H9 (cell line): ENCODE data around the gene HHEX. TPM values are rescaled to one million over a fixed set of nuclear protein-coding genes. Genes with fewer than 3 reads are reported as not detected.
A peak's percentile ranks its signal among the peaks of the same experiment; 100 is the strongest.

Experiments
- DNase-seq: peaks from one replicate; pipeline ENCODE4 v3.0.0-alpha.2; 2017
- H2AFZ ChIP-seq: one replicate; pipeline ENCODE4 v1.6.1; 2013; ENCODE audit warnings: mild to moderate bottlenecking, low read length, control low read depth, moderate library complexity
- H2AK5ac ChIP-seq: 2 replicates; pipeline ENCODE4 v1.6.1; 2013; ENCODE audit warnings: low read length, control low read depth, mixed read lengths; ENCODE audit not compliant: insufficient read length
- H2BK120ac ChIP-seq: one replicate; pipeline ENCODE4 v1.6.1; 2013; ENCODE audit warnings: low read depth, mild to moderate bottlenecking, low read length, control low read depth, inconsistent platforms; ENCODE audit not compliant: poor library complexity, severe bottlenecking
- H2BK12ac ChIP-seq: 2 replicates; pipeline ENCODE4 v1.6.1; 2013; ENCODE audit warnings: low read length, control low read depth, mixed read lengths, low read depth; ENCODE audit not compliant: insufficient read length
- H2BK15ac ChIP-seq: 2 replicates; pipeline ENCODE4 v1.6.1; 2013; ENCODE audit warnings: low read depth, low read length, control low read depth
- H2BK20ac ChIP-seq: one replicate; pipeline ENCODE4 v1.6.1; 2013; ENCODE audit warnings: low read depth, mild to moderate bottlenecking, low read length, control low read depth, inconsistent platforms; ENCODE audit not compliant: poor library complexity, severe bottlenecking
- H2BK5ac ChIP-seq: 2 replicates; pipeline ENCODE4 v1.6.1; 2013; ENCODE audit warnings: low read length, control low read depth, mixed read lengths; ENCODE audit not compliant: insufficient read length
- H3K14ac ChIP-seq: 2 replicates; pipeline ENCODE4 v1.6.1; 2013; ENCODE audit warnings: low read length, control low read depth; ENCODE audit not compliant: insufficient read depth
- H3K18ac ChIP-seq: 2 replicates; pipeline ENCODE4 v1.6.1; 2013; ENCODE audit warnings: low read depth, mild to moderate bottlenecking, mixed read lengths, low read length, control low read depth; ENCODE audit not compliant: insufficient read length
- H3K23ac ChIP-seq: 2 replicates; pipeline ENCODE4 v1.6.1; 2013; ENCODE audit warnings: low read length, control low read depth, mixed read lengths, low read depth; ENCODE audit not compliant: insufficient read length
- H3K23me2 ChIP-seq: 2 replicates; pipeline ENCODE4 v1.6.1; 2013; ENCODE audit warnings: low read depth, mild to moderate bottlenecking, mixed read lengths, low read length, control low read depth; ENCODE audit not compliant: insufficient read length, poor library complexity, severe bottlenecking
- H3K27ac ChIP-seq: 2 replicates; pipeline ENCODE4 v1.5.1; 2013; ENCODE audit warnings: low read length, control low read depth, mixed read lengths, low read depth; ENCODE audit not compliant: insufficient read length
- H3K27me3 ChIP-seq: 2 replicates; pipeline ENCODE4 v1.6.1; 2013; ENCODE audit warnings: low read length, control low read depth, inconsistent platforms; ENCODE audit not compliant: insufficient read depth
- H3K4ac ChIP-seq: 2 replicates; pipeline ENCODE4 v1.6.1; 2013; ENCODE audit warnings: low read depth, mild to moderate bottlenecking, control low read depth, inconsistent platforms, low read length, moderate library complexity
- H3K4me1 ChIP-seq: 2 replicates; pipeline ENCODE4 v1.6.1; 2013; ENCODE audit warnings: low read length, control low read depth, inconsistent platforms; ENCODE audit not compliant: insufficient read depth
- H3K4me2 ChIP-seq: 2 replicates; pipeline ENCODE4 v1.6.1; 2013; ENCODE audit warnings: low read length, control low read depth, mixed read lengths; ENCODE audit not compliant: insufficient read length, insufficient read depth
- H3K56ac ChIP-seq: 2 replicates; pipeline ENCODE4 v1.6.1; 2013; ENCODE audit warnings: low read depth, mild to moderate bottlenecking, mixed read lengths, low read length, control low read depth; ENCODE audit not compliant: insufficient read length
- H3K79me1 ChIP-seq: 2 replicates; pipeline ENCODE4 v1.6.1; 2013; ENCODE audit warnings: low read depth, mild to moderate bottlenecking, moderate library complexity, low read length, control low read depth, inconsistent platforms; ENCODE audit not compliant: insufficient read depth, poor library complexity, severe bottlenecking
- H3K79me2 ChIP-seq: 2 replicates; pipeline ENCODE4 v1.6.1; 2013; ENCODE audit warnings: low read length, control low read depth, inconsistent platforms; ENCODE audit not compliant: insufficient read depth
- H3K9ac ChIP-seq: 2 replicates; pipeline ENCODE4 v1.6.1; 2013; ENCODE audit warnings: low read length, control low read depth, mixed read lengths; ENCODE audit not compliant: insufficient read length; ENCODE audit errors: extremely low read depth
- H3K9me3 ChIP-seq: one replicate; pipeline ENCODE4 v1.6.1; 2013; ENCODE audit warnings: low read depth, low read length, inconsistent platforms; ENCODE audit not compliant: control insufficient read depth
- H3T11ph ChIP-seq: one replicate; pipeline ENCODE4 v1.6.1; 2013; ENCODE audit warnings: mild to moderate bottlenecking, low read length, control low read depth, inconsistent platforms
- H4K20me1 ChIP-seq: one replicate; pipeline ENCODE4 v1.6.1; 2013; ENCODE audit not compliant: control insufficient read depth, insufficient read length, insufficient read depth
- H4K5ac ChIP-seq: 2 replicates; pipeline ENCODE4 v1.6.1; 2013; ENCODE audit warnings: low read depth, mild to moderate bottlenecking, mixed read lengths, low read length, control low read depth; ENCODE audit not compliant: insufficient read length
- H4K8ac ChIP-seq: replicated peaks from 2 replicates; pipeline ENCODE4 v1.6.1; 2013; ENCODE audit warnings: low read length, control low read depth, mixed read lengths, low read depth; ENCODE audit not compliant: insufficient read length
- H4K91ac ChIP-seq: 2 replicates; pipeline ENCODE4 v1.6.1; 2013; ENCODE audit warnings: low read depth, mild to moderate bottlenecking, moderate library complexity, mixed read lengths, low read length, control low read depth; ENCODE audit not compliant: insufficient read length
- H3K27ac Mint-ChIP-seq, 3 experiments: 2 replicates in 2 of 3; 3 replicates in 1 of 3; pipeline ENCODE4 v1.8.0; 2020 to 2021; ENCODE audit warnings: mixed read lengths in 3 of 3, mild to moderate bottlenecking in 1 of 3, moderate library complexity in 1 of 3
- H3K27me3 Mint-ChIP-seq: 2 replicates; pipeline ENCODE4 v1.8.0; 2021; ENCODE audit warnings: low read depth, mild to moderate bottlenecking, moderate library complexity, mixed read lengths
- H3K36me3 Mint-ChIP-seq, 3 experiments: 2 replicates in 2 of 3; 3 replicates in 1 of 3; pipeline ENCODE4 v1.8.0; 2020 to 2021; ENCODE audit warnings: low read depth in 3 of 3, mixed read lengths in 3 of 3; ENCODE audit not compliant: insufficient read depth in 1 of 3
- H3K4me1 Mint-ChIP-seq, 2 experiments: 2 replicates each; pipeline ENCODE4 v1.8.0; 2020; ENCODE audit warnings: mixed read lengths in 2 of 2
- H3K4me3 Mint-ChIP-seq, 2 experiments: 2 replicates in 1 of 2; 3 replicates in 1 of 2; pipeline ENCODE4 v1.8.0; 2020 to 2021; ENCODE audit warnings: mild to moderate bottlenecking in 2 of 2, mixed read lengths in 2 of 2, moderate library complexity in 1 of 2
- H3K9me3 Mint-ChIP-seq, 2 experiments: 2 replicates in 1 of 2; 3 replicates in 1 of 2; pipeline ENCODE4 v1.8.0; 2020; ENCODE audit warnings: mild to moderate bottlenecking in 2 of 2, mixed read lengths in 2 of 2, moderate library complexity in 1 of 2
- CTCF ChIP-seq: fragments of 200-600 bp; sonication (generic); conservative IDR thresholded peaks from 3 replicates; pipeline ENCODE4 v1.8.0; 2021; ENCODE audit warnings: antibody characterized with exemption, mild to moderate bottlenecking
- WGBS: extraction: QIAGEN DNeasy Blood & Tissue Kit; methylation state at CpG from one replicate; pipeline ENCODE4 v1.1.7; 2013; ENCODE audit warnings: missing lambda C conversion rate, low lambda C conversion rate, mixed read lengths; ENCODE audit not compliant: insufficient read length; ENCODE audit errors: extremely low coverage; 5-methylcytosine and 5-hydroxymethylcytosine counted together
- total RNA-seq: library from RNA; stranded (reverse); gene quantifications from 2 replicates; pipeline ENCODE4 v1.2.1, GENCODE V29; 2021

The HHEX gene
- total RNA-seq, 1 experiment from 2014 or later, result 2.2 TPM

- no peaks in the 10 kb centered on the region; a peak in 2 of 5 replicates for H3K9me3 Mint-ChIP-seq
- H3K4me3 Mint-ChIP-seq, result peak overlapping the region; percentile 58 to 78
- H4K91ac ChIP-seq, result no peak overlapping the region
- H3T11ph ChIP-seq, result no peak overlapping the region
- H3K9me3 ChIP-seq, result no peaks in the 10 kb centered on the region
- no peak for TF ChIP-seq CTCF
- H3K23ac ChIP-seq, result no peak overlapping the region
- no peak overlapping the region for H4K5ac ChIP-seq
- H3K4me1 ChIP-seq, result no peaks in the 10 kb centered on the region; the same call in 1 of the 2 replicates
- no peak overlapping the region for H3K14ac ChIP-seq
- H2BK20ac ChIP-seq, result no peak overlapping the region
- H3K79me2 ChIP-seq, result no peaks in the 10 kb centered on the region
- H3K79me1 ChIP-seq, result no peaks in the 10 kb centered on the region
- no peak overlapping the region for H3K18ac ChIP-seq
- H3K27me3 Mint-ChIP-seq, result peaks cover 99% of the 10 kb centered on the region
- peaks cover 24% of the 10 kb centered on the region for H3K23me2 ChIP-seq
- H3K9ac ChIP-seq, result peak overlapping the region; percentile 11
- no peak overlapping the region for H3K56ac ChIP-seq
- H2BK120ac ChIP-seq, result no peak overlapping the region
- peak overlapping the region; percentile 51 for H3K4me2 ChIP-seq
- peaks cover 38 to 39% of the 10 kb centered on the region in 2 experiments for H3K4me1 Mint-ChIP-seq
- H2BK12ac ChIP-seq, result no peak overlapping the region
- no peak overlapping the region for H3K4ac ChIP-seq
- peaks cover 0 to 5% (median 0%) of the 10 kb centered on the region in 3 experiments; a peak in 2 of 7 replicates for H3K36me3 Mint-ChIP-seq
- H2BK5ac ChIP-seq, result no peak overlapping the region
- peak; percentile 52 for DNase-seq
- no peak overlapping the region for H2AFZ ChIP-seq
- no peak overlapping the region for H3K27ac ChIP-seq
- H3K27me3 ChIP-seq, result peaks cover 37% of the 10 kb centered on the region
- peak overlapping the region in 1 of 3 experiments; percentile 73; a peak in 1 of 7 replicates for H3K27ac Mint-ChIP-seq
- H2BK15ac ChIP-seq, result no peak overlapping the region
- H4K20me1 ChIP-seq, result no peaks in the 10 kb centered on the region
- H2AK5ac ChIP-seq, result no peak overlapping the region
- no CpG with 5 or more reads among the region's 61 CpGs for WGBS
- H4K8ac ChIP-seq, result no peak overlapping the region
These were observed 6.2 kb downstream of the HHEX start for GRCh38 chr10:92695679-92696605.
